Right cardiac atrium (tissue), 5 donors: Measurements from ENCODE around the gene TRIP10. TPM values are rescaled to one million over a fixed set of nuclear protein-coding genes. Genes with fewer than 3 reads are reported as not detected.
A peak's percentile ranks its signal among the peaks of the same experiment; 100 is the strongest.

Experiments
- ATAC-seq, 2 donors: fragments of 200-7000 bp; cut with Tn5 transposase; one replicate each; pipeline versions ENCODE4 v1.8.0 to v1.9.1; 2020; ENCODE audit warnings: moderate library complexity in 2 of 2, mild to moderate bottlenecking in 1 of 2
- DNase-seq, 3 donors: peaks; one replicate each; pipeline ENCODE4 v3.0.0-alpha.2; 2020
- H3K27ac ChIP-seq: one replicate; pipeline ENCODE4 v1.5.1; 2013; ENCODE audit warnings: mild to moderate bottlenecking, low read length, control low read depth, moderate library complexity
- H3K27me3 ChIP-seq: one replicate; pipeline ENCODE4 v1.6.1; 2013; ENCODE audit not compliant: control insufficient read depth, insufficient read depth
- H3K4me1 ChIP-seq: one replicate; pipeline ENCODE4 v1.6.1; 2013; ENCODE audit warnings: low read length; ENCODE audit not compliant: control insufficient read depth, insufficient read depth
- H3K4me3 ChIP-seq: one replicate; pipeline ENCODE4 v1.5.1; 2013; ENCODE audit warnings: low read length, control low read depth
- H3K9me3 ChIP-seq: one replicate; pipeline ENCODE4 v1.6.1; 2013; ENCODE audit warnings: low read length; ENCODE audit not compliant: control insufficient read depth
- WGBS: extraction: QIAGEN DNeasy Blood & Tissue Kit; methylation state at CpG from one replicate; pipeline ENCODE4 v1.1.7; 2013; 5-methylcytosine and 5-hydroxymethylcytosine counted together
- intact Hi-C, 4 donors: fragments of 100-400 bp; cut with DNase I; formaldehyde crosslinking; loops; one replicate each; pipeline versions ENCODE4 v1.11.0 to v1.14.0; 2022 to 2023
- polyA plus RNA-seq: library from polyadenylated mRNA; stranded (reverse); fragments of 200-250 nt; gene quantifications from one replicate; pipeline ENCODE4 v1.2.3, GENCODE V29; 2013
- total RNA-seq, 4 donors: library from RNA; stranded (reverse); fragmentation: NEBNext Ultra II Directional; extraction: Animal tissue kit (Norgen Biotek cat#: 25700); gene quantifications; one replicate each; pipeline ENCODE4 v1.2.1, GENCODE V29; 2021
- donor health status: healthy with polysubstance abuse.
- donor health status: DM: no; HTN: yes; CAD: no.
- donor health status: DM: no; HTN: no; CAD: no.
- donor health status: DM: no; HTN: yes; CAD: no; lungs with severe emphysema.
- donor health status: DM: yes; HTN: yes; CAD: no.

TRIP10 gene
- total and polyA plus RNA-seq, 5 donors: 68.8 to 92.6 (median 83.8) TPM

DNA sequence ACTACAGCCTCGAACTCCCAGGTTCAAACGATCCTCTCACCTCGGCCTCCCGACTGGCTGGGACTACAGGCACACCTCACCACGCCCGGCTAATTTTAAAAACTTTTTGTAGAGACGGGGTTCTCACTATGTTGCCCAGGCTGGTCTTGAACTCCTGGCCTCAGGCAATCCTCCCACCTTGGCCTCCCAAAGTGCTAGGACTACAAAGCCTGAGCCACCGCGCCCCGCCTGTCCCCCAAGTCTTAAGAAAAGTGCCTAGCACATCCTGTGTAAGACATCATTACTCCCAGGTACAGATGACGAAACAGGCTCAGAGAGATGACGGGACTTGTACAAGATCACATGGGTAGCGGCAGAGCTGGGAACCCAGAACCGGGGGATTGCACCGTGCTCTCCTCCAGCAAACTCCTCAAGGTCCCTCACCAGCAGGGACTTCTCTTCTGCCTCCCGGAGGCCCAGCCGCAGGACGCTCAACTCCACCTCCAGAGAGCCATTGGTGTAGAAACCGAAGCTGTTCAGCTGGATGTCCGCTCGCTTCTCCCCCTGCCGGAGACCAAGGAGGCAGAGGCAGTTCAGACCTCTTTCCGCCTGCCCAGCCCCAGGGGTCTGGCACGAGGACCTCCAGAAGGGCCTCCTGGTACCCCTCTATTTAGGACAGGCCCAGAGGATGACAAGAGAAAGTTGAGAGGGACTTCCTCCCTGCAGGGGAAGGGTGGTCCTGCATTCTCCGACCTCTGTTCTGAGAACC, 3.1 kb upstream of the TRIP10 start:
- Histone ChIP-seq H3K27ac (peak overlapping the region; percentile 96), H3K9me3 (no peaks in the 10 kb centered on the region), H3K27me3 (no peaks in the 10 kb centered on the region), H3K4me1 (peaks cover 9% of the 10 kb centered on the region), H3K4me3 (peak overlapping the region; percentile 61)
- intact Hi-C loops: loop anchor here in 1 of 4 donors (10.0 kb wide), 1 partner anchor 128 kb away; no protein-coding TSS in a partner anchor
- peak; percentile 82 to 92 (median 89) for DNase-seq
- peak; percentile 9 to 17 for ATAC-seq
- 28% methylated on average over 25 of the region's 25 CpGs for WGBS

DNA sequence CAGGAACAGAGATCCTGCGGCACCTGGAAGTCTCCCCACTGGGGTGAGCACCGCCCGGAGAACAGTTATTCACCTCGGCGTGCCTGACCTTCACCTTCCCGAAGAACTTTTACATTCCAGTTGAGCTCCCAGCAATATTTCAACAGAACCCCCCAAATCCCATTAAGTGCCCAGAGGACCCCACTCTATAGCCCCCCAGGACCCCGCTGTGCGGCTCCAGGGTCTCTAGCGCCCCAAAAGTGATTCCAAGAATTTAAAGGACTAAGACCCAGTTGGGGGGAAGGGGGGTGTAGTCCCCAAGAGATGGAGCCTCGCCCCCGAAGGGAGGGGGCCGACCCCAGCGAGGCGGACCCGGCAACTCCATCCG, 2.6 kb upstream of the TRIP10 start:
- Histone ChIP-seq H3K9me3 (no peaks in the 10 kb centered on the region), H3K27me3 (no peaks in the 10 kb centered on the region), H3K27ac (peak overlapping the region; percentile 96), H3K4me1 (peaks cover 9% of the 10 kb centered on the region), H3K4me3 (peak overlapping the region; percentile 61)
- intact Hi-C loops: loop anchor here in 1 of 4 donors (10.0 kb wide), 1 partner anchor 128 kb away; no protein-coding TSS in a partner anchor
- under 1% methylated on average over 16 of the region's 16 CpGs for WGBS
- DNase-seq (peak in 1 of 3 donors; percentile 53), ATAC-seq (no peak)

DNA sequence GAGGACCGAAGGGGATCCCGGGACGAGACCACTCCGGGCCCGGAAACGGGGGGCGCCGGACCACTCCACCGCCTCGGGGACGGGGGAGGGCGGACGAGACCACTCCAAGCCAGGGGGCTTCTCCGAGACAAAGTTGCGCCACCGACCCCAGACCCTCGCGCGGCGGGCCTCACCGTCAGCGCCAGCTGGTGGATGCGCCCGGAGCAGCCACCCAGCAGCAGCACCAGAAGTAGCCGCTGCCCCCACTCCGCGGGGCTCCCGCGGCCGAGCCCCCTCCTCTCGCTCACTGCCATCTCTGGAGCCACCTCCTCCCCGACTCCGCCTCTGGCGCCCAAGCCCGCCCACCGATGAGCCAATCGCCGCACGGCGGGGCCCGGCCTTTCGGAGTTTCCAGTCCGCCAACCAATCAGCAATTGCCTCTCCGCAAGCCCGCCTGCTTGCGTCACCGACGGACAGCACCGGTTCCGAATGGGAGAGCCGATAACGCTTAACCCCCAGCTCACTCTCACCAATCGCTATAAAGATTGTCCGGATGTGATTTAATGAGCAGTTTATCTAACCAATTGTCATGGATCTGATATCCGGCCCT, 2.1 kb upstream of the TRIP10 start, which contains the start of gene GPR108:
GPR108 (minus strand) TSS at position 297 of the 589 bp plus-strand sequence; CDS start at position 293, 4 bp downstream.
- DNase-seq: peak; percentile 100
- peak within 1 kb of the TSS; percentile 99 for H3K27ac ChIP-seq
- intact Hi-C loops: loop anchor here in 1 of 4 donors (10.0 kb wide), 1 partner anchor 127 kb away; no protein-coding TSS in a partner anchor
- WGBS: under 1% methylated on average over 55 of the region's 55 CpGs
- H3K9me3 ChIP-seq: no peaks in the 10 kb centered on the region
- no peaks in the 10 kb centered on the region for H3K27me3 ChIP-seq
- ATAC-seq: peak; percentile 89
- peak within 1 kb of the TSS; percentile 61 for H3K4me3 ChIP-seq
- H3K4me1 ChIP-seq: peaks cover 9% of the 10 kb centered on the region

DNA sequence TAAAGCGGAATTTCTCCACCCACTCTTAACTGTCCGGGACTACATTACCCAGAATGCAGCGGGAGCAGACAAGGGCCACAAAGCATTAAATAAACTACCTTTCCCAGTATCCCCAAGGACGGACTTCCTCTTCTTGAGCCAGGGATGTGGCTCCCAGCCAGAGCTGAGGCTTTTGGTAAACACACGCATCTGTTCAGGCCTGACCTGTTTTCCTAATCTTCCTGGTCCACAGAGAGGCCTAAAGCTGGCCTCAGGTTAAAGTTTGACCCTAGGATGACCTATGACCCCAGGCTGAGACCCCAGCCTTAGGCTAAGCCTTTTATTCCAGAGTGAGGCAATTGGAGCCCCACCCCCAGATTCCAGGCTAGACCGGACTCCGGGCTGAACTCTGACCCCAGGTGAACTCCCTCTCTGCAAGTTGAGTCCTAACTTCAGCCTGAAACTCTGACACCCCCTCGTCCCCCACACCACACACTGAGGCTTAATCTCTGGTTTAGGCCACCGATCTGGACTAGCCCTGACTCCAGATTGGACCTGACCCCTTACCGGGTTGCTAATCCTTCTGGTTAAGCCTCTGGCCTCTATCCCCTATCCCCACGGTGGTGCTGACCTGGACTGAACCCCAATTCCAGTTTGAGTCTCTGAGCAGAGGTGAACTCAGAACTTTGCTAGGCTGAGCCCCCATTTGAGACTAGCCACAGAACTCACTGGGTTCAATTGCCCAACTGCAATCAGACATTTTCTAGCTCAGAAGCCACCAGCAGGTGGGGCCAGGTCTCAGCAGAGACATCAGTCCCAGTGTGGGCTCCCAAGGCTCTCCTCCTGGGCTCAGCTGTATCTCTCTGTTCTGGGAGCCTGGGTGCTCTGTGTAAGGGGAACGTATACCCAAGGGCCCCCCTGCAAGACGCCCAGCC, 1.4 kb upstream of the TRIP10 start:
- ATAC-seq (peak; percentile 29 to 31), DNase-seq (peak; percentile 94 to 98 (median 95))
- Histone ChIP-seq H3K27ac (peak overlapping the region; percentile 99), H3K4me3 (peak overlapping the region; percentile 29), H3K27me3 (no peaks in the 10 kb centered on the region), H3K4me1 (peaks cover 9% of the 10 kb centered on the region), H3K9me3 (no peaks in the 10 kb centered on the region)
- intact Hi-C loops: loop anchor here in 2 of 4 donors (2.0 to 10.0 kb wide), 2 partner anchors 125 to 127 kb away; no protein-coding TSS in a partner anchor
- 11% methylated on average over 13 of the region's 13 CpGs for WGBS

DNA sequence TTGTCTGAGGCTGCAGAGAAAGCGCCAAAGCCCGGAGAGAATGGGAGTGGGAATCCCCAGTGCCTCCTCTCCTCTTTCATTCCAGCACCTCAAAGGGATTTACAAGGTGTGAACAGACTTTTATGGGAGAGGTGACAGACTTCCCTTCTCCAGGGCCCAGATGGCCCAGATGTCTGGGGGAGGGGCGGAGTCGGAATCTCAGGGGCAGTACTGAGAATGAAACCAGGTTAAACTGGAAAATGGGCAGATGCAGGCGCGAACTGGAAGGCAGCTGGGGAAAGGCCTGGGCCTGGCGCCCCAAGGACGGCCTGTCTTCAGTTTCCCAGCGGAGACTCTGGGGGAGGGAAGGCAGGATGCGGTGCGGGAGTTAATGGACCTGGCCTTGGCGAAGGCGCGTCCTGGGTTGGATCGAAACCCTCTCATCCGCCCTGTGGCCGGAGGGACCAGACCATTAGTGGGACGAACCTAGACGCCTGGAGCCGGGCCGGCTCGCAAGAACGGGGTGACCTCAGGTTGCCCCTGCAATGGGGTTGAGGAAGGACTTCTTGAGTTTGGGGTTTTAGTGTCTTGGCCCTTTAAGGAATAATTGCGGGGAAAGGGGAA, 592 bp upstream of the TRIP10 start:
- Histone ChIP-seq H3K9me3 (no peaks in the 10 kb centered on the region), H3K4me1 (peaks cover 11% of the 10 kb centered on the region), H3K4me3 (peak overlapping the region; percentile 29), H3K27me3 (no peaks in the 10 kb centered on the region), H3K27ac (peak overlapping the region; percentile 99)
- 10% methylated on average over 24 of the region's 24 CpGs for WGBS
- DNase-seq (peak; percentile 65 to 88 (median 86)), ATAC-seq (no peak)
- intact Hi-C loops: loop anchor here in 2 of 4 donors (2.0 to 10.0 kb wide), 2 partner anchors 124 to 126 kb away; no protein-coding TSS in a partner anchor

DNA sequence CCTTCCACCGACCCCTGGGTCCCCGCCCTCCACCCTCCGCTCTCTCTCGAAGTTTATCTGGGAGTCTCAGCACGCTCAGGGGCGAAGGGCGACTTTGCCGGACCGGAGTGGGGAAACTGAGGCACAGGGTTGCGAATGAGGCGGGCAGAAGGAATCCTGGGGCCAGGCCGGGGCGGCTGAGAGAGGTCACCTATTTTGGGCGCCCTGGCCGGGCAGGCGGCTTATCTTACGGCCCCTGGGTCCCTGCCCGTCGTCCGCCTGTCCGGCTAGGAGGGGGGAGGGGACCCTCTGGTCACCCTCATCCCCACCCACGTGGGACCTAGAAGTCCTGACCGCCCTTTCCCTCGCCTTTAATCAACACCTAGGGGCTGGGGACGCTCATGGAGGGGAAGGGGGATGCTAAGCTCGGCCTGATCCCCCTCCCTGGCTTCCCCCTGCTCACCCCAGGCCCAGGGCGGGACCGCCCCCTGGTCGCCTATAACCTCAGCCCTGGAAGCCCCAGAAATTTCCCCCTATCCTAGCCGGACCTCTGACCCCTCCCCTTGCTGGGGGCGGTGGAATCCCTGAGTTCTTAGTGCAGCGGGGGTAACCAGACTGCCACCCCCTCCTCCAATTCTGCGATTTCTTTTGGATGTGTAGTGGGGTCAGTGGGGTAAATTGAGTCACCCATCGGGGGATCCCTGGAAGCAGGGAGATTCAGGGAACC, 556 bp downstream of the TRIP10 start:
- WGBS: under 1% methylated on average over 34 of the region's 34 CpGs
- peak overlapping the region; percentile 97 for H3K27ac ChIP-seq
- peaks cover 16% of the 10 kb centered on the region for H3K4me1 ChIP-seq
- H3K27me3 ChIP-seq: no peaks in the 10 kb centered on the region
- intact Hi-C loops: loop anchor here in 2 of 4 donors (2.0 to 10.0 kb wide), 2 partner anchors 123 to 125 kb away; no protein-coding TSS in a partner anchor
- peak; percentile 62 to 83 (median 81) for DNase-seq
- no peaks in the 10 kb centered on the region for H3K9me3 ChIP-seq
- ATAC-seq: no peak
- peak overlapping the region; percentile 88 for H3K4me3 ChIP-seq

DNA sequence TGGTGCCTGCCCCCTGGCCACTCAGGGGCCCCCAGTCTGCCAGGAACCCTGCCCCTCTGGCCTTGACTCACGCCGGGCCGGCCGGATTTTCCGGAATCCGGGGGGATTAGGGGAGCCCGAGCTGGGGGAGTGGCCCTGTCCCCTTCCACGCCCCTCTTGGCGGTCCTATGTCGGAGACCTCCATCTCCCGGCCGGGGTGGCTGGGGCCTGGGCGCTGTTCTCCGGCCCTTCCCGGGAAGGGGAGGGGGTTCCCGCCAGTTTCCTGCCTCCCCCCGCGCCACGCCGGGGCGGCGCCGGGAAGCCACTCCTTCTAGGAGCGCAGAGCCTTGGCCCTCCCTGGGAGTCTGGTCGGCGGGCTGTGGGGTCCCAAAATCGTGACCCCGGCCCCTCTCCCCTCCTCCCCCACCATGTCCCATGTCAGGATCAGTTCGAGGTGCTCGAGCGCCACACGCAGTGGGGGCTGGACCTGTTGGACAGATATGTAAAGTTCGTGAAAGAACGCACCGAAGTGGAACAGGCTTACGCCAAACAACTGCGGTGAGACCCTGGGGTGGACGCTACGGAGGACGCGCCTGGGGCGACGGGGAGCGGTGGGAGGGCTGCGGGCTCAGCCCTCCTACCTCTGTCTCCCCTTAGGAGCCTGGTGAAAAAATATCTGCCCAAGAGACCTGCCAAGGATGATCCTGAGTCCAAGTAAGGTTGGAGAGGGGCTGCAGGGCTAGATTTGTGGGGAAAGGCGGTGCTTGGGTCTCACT, 1.3 kb downstream of the TRIP10 start:
- DNase-seq: peak; percentile 83 to 91 (median 90)
- H3K9me3 ChIP-seq: no peaks in the 10 kb centered on the region
- peak overlapping the region; percentile 88 for H3K4me3 ChIP-seq
- WGBS: 1% methylated on average over 46 of the region's 46 CpGs
- H3K27ac ChIP-seq: peak overlapping the region; percentile 97
- H3K4me1 ChIP-seq: peaks cover 20% of the 10 kb centered on the region
- ATAC-seq: peak; percentile 0 to 8
- H3K27me3 ChIP-seq: no peaks in the 10 kb centered on the region
- intact Hi-C loops: no loop called here

DNA sequence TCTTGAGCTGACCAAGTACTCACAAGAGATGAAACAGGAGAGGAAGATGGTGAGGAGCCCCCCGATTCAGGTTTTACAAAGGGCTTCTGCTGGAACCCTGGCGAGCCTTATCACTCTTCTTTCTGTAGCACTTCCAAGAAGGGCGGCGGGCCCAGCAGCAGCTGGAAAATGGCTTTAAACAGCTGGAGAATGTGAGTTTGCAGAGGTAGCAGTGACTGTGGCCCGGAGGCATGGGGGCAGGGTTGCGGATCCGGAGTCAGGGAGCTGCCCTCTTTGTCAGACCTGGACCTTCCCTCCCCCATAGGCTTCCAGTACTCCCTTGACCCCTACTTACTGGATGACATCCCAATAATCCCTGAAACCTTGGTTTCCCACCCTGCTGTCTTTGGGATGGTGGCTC, 3.6 kb downstream of the TRIP10 start:
- WGBS: 56% methylated on average over 7 of the region's 7 CpGs
- DNase-seq (peak in 1 of 3 donors; percentile 68), ATAC-seq (no peak)
- H3K4me1 ChIP-seq: peaks cover 19% of the 10 kb centered on the region
- intact Hi-C loops: no loop called here
- peak overlapping the region; percentile 38 for H3K27ac ChIP-seq
- no peaks in the 10 kb centered on the region for H3K9me3 ChIP-seq
- H3K27me3 ChIP-seq: no peaks in the 10 kb centered on the region
- no peak overlapping the region for H3K4me3 ChIP-seq

DNA sequence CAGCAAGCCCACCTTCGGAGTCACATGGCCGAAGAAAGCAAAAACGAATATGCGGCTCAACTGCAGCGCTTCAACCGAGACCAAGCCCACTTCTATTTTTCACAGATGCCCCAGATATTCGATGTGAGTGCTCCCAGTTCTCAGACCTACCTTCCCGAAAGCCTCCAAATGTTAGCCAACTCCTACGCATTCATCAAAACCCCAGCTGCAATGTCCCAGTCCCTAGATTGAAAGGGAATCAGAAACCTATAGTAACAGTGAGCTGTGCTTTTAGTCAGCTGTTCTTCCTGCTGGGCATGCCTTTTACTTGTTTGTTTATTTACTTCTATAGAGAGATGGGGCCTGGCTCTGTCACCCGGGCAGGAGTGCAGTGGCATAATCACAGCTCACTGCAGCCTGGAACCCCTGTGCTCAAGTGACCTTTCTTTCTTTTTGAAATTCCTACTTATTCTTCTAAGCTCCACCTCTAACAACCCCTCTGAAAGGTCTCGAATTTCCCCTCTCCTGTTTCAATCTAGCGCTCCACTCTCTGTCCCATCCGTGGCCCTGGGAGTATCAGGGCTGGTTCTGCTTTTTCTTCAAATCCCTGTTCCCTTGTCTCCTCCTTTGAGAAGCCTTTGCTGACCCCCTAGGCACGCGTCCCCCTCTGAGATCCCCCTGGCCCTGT, 4.4 kb downstream of the TRIP10 start:
- no peak overlapping the region for H3K4me3 ChIP-seq
- peaks cover 13% of the 10 kb centered on the region for H3K4me1 ChIP-seq
- intact Hi-C loops: no loop called here
- H3K9me3 ChIP-seq: no peaks in the 10 kb centered on the region
- no peaks in the 10 kb centered on the region for H3K27me3 ChIP-seq
- ATAC-seq (no peak), DNase-seq (peak in 1 of 3 donors; percentile 21)
- peak overlapping the region; percentile 87 for H3K27ac ChIP-seq
- 84% methylated on average over 15 of the region's 15 CpGs for WGBS
